GM18951 (cell line): ENCODE data around the gene SAMD4A.

Source experiments
- POLR2A ChIP-seq: IDR thresholded peaks from 4 replicates; pipeline ENCODE4 v1.6.1; 2011; ENCODE audit warnings: mild to moderate bottlenecking; ENCODE audit not compliant: insufficient read length, insufficient read depth; ENCODE audit errors: extremely low read depth
- in situ Hi-C: fragments of 300-500 bp; cut with MboI; formaldehyde crosslinking; loops from one replicate; pipeline ENCODE4 v1.12.0; 2022; ENCODE audit warnings: low sequenced_read_pairs, mixed read lengths, inconsistent platforms; ENCODE audit not compliant: unreplicated experiment

The SAMD4A gene

GRCh38 chr14:54686219-54686870 is 119.4 kb downstream of the SAMD4A start:
- no peak for TF ChIP-seq POLR2A
- in situ Hi-C loops, result no loop called here

DNA sequence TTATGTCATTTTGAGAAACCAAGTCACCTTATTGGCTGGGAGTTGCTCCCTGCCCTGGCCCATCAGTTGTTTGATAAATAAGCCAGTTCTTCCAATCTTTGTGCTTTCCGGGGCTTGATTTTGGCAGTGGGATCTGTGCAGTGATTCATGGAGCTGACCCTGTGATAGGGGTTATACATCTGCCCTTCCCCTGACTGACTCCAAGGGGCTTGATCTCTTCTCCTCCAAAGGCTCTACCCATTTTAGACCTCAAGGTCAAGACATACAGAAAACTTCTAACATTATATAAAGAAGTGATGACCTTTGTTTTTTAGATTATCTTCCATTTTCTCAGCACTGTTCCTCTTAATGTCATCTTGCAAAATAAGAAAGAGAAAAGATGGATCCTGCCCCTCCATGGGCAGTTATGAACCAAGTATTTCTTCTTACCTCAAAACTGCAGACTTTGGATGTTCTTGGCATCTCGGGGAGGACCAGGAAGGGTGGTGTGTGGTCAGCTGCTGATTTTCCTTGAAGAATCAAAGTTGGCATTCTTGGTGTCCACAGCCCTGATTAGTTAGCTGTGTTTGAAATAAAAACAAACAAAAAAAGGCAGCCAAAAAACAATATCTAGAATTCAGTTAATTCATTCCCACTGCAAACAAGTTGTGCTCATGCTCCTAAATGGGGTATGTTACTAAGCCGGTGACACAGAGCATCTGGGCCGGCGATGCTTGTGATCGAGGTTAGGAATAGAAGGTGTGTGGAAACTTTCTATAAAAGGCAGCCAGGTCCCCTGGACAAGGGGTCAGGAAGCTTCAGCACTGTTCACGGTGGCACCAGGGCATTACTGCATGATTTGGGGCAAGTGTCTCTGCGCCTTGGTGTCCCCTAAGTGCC is 120.2 kb downstream of the SAMD4A start:
- in situ Hi-C loops, result no loop called here
- no peak for TF ChIP-seq POLR2A

DNA sequence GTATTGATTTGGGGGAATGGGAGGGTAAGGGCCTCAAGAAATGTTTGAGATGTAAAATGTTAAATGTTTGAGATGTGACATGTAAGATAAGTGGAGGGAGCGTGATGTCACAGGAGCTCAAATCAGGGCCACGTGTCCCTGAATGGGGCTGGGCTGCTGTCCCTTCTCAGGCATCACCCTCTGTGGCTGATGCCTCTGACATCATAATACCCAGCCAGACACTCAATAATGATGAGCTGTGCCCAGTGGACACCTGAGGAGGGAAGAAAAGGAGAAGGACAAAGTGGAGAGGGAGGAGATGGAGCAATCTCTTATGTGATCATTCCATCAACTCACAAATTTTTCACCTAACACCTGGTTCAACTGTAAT is 120.8 kb downstream of the SAMD4A start:
- no peak for TF ChIP-seq POLR2A
- in situ Hi-C loops, result no loop called here

- in situ Hi-C loops, result no loop called here
Observed at GRCh38 chr14:54688229-54688628, 121.3 kb downstream of the SAMD4A start.

GRCh38 chr14:54689928-54690327 is 123.0 kb downstream of the SAMD4A start:
- TF ChIP-seq POLR2A, result no peak
- in situ Hi-C loops, result no loop called here

More at GRCh38 chr14:54688229-54688628, 121.3 kb downstream of the SAMD4A start:
- no peak for TF ChIP-seq POLR2A

- in situ Hi-C loops, result no loop called here
- no peak for TF ChIP-seq POLR2A
Observed at GRCh38 chr14:54690887-54691286, 124.0 kb downstream of the SAMD4A start.

DNA sequence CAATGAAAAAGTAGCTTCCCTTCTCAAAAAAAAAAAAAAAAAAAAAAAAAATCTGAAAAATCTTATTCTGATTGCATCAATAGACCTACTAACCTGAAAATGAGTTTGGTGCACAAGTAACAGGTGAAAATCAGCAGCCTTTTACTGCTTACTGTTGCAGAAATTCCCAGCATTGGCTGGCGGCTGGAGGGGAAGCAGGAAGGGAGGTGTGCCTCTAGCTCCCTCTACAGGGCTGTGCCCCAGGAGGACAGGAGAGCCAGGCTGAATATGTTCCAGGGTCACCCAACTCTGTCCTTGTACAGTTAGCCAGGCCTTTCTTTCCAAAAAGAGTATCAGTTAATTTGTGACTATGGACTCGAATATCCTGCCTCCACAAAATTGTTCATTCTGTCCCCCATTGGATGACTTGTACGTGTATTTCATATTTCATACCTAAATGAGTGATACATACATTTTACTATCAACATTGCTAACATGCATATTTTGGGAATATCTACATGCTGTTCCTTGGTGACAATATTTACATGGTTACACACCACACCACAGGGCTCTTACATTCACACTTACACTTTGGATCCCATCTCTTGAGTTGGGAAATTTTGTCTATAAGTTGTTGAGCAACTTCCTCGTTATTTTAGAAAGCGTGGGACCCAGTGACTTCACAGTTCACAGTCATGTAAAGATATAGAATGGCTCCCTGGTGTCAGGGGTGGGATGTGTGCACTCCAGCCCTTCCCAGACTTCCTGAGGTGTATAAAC is 124.8 kb downstream of the SAMD4A start:
- in situ Hi-C loops, result no loop called here
- TF ChIP-seq POLR2A, result no peak

- no peak for TF ChIP-seq POLR2A
- in situ Hi-C loops, result no loop called here
Observed at GRCh38 chr14:54692284-54692772, 125.4 kb downstream of the SAMD4A start.

GRCh38 chr14:54693761-54694160 is 126.8 kb downstream of the SAMD4A start:
- in situ Hi-C loops, result no loop called here
- no peak for TF ChIP-seq POLR2A

- in situ Hi-C loops, result no loop called here
Observed at GRCh38 chr14:54695196-54695595, 128.3 kb downstream of the SAMD4A start.

GRCh38 chr14:54697001-54697400 is 130.1 kb downstream of the SAMD4A start:
- no peak for TF ChIP-seq POLR2A
- in situ Hi-C loops, result no loop called here

More at GRCh38 chr14:54695196-54695595, 128.3 kb downstream of the SAMD4A start:
- TF ChIP-seq POLR2A, result no peak

GRCh38 chr14:54697803-54698202 is 130.9 kb downstream of the SAMD4A start:
- no peak for TF ChIP-seq POLR2A
- in situ Hi-C loops, result no loop called here

DNA sequence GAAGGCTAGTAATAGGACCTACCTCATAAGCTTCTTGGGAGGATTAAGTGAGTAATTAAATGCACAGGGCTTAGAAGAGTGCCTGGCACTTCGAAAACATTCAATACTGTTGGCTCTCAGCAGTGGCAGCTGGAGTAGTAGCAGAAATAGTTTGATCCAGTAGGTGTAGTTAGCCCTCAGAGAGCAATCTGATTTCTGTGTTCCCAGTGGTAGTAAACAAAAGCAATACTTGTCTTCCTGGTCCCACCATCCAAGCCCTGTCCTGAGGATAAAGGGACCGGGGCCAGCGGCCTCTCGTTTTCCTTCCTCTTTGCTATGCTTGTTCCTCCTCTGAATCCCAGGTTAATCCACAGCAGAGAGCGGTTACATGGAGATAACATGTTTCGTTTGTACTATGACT is 131.6 kb downstream of the SAMD4A start:
- in situ Hi-C loops, result no loop called here
- TF ChIP-seq POLR2A, result no peak

DNA sequence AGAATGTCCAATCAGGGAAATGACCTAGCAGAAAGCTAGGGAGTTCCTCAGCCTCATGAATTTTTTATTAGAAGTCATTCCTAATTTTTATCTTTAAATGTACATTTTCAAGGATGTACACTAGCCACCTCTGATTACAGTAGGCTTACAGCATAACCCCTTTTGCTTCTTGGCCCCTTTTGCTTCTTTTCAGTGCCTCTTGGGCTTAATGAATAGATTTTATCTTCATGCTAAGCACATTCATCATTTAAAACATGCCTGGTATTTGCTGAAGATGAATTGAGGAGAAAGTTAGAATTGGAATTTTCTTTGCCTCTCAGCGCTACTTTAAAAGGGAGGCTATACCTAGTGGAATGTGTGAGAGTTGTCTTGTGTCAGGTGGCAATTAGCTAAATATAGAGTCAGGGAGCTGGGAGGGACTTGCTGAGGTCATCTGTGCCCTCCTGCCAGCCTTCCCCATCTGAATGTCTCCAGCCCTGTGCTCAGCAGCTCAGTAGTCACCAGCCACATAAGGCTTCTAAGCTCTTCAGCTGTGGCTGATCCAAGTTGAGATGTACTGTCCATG is 132.1 kb downstream of the SAMD4A start:
- in situ Hi-C loops, result no loop called here
- no peak for TF ChIP-seq POLR2A
